ENCODE data around the gene ADGRG3.

The ADGRG3 gene

DNA sequence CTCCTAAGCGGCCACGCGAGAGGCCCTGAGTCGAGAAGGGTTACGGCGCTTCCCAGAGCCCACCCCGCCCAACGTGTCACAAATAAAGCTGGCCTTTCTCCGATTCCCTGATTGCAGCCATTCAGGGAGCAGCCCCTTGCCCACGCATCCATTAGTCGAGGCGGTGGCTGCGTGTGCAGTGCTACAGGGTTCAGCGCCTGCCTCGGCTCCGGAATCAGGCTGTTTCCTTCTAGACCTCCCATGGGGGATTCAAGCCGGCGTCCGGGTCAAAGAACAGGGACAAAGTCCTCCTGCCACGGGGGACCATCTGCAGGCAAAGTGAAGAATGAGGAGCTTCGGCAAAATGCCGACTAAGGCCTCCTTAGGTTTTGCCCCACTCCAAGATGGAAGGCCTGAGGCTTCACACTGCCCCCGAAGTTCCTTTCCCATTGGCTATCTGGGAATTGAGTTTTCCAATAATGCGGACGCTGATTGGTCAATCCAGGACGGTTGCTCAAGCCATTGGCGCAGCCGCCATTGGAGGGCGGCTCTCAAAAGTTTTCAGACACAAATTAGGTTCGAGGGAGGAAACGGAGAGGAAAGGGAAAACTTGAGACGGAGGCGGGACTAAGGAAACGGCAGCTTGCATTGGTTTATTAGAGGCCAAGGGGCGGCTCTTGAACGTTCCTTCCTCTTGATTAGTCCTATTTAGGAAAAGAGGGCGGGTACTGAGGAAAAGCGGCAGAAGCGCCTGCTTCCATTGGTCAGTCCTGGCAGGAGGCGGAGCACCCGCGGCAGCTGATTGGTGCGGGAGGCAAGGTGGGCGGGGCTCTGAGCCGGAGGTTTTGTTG is 67.0 kb downstream of the ADGRG3 start:
- TF ChIP-seq, protein P1, sequence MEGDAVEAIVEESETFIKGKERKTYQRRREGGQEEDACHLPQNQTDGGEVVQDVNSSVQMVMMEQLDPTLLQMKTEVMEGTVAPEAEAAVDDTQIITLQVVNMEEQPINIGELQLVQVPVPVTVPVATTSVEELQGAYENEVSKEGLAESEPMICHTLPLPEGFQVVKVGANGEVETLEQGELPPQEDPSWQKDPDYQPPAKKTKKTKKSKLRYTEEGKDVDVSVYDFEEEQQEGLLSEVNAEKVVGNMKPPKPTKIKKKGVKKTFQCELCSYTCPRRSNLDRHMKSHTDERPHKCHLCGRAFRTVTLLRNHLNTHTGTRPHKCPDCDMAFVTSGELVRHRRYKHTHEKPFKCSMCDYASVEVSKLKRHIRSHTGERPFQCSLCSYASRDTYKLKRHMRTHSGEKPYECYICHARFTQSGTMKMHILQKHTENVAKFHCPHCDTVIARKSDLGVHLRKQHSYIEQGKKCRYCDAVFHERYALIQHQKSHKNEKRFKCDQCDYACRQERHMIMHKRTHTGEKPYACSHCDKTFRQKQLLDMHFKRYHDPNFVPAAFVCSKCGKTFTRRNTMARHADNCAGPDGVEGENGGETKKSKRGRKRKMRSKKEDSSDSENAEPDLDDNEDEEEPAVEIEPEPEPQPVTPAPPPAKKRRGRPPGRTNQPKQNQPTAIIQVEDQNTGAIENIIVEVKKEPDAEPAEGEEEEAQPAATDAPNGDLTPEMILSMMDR (IDR thresholded peaks at IDR 0.05; ENCODE audit: extremely low read depth, missing control alignments): no peak
- DNase-seq (ENCODE audit: low spot score): peak; percentile 98

DNA sequence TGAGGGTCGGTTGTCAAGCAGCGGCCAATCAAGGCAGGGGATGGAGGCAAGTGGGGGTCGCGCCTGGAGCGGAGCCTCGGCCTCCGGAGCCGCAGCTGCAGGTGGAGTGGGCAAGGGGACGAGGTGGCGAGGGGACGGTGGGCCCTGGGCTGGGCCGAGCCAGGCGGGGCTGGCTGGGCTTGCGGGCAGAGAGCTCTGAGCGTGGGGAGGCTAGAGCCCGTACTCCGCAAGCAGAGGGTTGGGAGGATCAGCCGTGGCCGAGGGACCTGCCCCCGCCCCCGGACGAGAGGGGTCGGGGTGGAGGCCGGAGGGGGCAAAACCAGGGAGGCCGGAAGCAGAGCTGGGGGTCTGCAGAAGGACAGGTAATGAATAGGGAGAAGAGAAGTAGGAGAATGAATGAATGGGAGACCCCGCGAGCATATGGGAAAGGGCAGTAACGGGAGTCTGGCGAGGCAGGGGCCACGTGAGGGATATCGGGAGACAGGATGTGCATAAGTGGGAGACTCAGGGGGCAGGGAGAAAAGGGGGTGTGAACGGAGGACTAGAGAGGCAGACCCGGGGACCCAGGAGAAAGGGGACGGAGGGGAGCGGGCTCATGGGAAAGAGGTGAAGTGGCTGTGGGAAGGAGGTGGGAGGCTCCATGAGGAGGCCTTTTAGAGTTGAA is 67.8 kb downstream of the ADGRG3 start, which contains the start of gene KATNB1:
Gene KATNB1, plus strand, starts transcription at position 16 of the 664 bp plus-strand sequence. CDS start 1,474 bp downstream, outside the sequence.
- TF ChIP-seq, protein P1 (IDR thresholded peaks at IDR 0.05; ENCODE audit: extremely low read depth, missing control alignments): no peak
- DNase-seq (ENCODE audit: low spot score): no peak

DNA sequence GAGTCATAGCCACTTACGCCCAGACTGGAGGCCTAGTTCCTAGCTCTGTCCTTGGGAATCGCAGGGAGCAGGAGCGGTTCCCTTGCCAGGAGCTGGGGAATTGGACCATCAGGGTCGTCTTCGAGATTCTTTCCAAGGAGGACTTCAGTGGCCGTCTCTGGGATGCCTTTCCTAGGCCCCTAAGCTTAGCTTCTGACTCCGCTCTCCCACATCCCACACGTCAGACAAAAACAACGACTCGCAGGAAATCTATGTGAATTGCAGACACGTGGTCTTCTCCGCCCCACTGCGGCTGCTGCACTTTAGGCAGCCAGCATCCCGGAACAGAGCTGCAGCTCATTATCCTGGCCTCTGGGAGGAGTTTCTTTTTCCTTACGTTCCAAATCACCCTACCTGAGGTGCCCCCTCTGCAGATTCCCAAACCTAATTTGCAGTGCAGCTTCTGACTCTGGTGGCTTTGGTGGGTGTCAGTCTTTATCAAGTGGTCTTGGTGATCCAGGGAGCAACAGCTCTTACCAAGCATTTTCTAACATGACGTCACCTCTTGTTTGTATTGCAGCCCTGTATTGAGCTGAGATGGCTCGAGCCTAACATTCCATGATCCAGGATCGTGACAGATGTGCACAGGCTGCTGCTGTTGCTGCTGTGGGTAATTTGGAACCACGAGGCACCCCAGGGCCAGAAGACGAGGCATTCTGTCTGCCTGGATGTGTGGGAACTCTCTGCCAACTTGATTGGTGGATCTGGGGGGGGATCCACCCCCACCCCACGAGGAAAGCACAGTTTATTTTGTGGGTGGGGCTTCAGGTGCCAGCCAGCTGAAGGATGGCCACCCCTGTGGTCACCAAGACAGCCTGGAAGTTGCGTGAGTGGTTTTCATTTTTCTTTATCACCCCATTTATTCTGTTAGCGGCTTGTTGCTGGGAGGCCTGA is 68.6 kb downstream of the ADGRG3 start:
- no peak for DNase-seq (ENCODE audit: low spot score)
- TF ChIP-seq, protein P1 (IDR thresholded peaks at IDR 0.05; ENCODE audit: extremely low read depth, missing control alignments): no peak

DNA sequence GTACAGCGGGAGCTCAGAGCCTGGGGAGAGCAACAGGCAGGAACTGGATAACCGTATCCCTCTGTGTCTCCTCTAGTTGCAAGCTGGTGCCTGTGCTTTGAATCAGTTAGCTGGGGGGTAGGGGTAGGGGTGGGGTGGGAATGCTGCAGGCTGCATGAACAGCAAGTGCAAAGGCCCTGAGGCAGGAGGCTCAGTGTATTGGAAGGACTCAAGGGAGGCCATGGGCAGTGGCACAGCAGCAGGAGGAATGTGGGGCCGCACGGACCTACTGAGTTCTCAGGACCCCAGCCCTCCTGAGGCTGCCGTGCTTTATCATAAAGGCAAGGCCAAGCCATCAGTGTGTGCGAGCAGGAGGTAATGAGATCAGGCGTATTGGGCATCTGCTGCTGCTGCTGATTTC is 70.7 kb downstream of the ADGRG3 start:
- TF ChIP-seq, protein P1 (IDR thresholded peaks at IDR 0.05; ENCODE audit: extremely low read depth, missing control alignments): no peak
- DNase-seq (ENCODE audit: low spot score): no peak
